HG03095 (cell line): ENCODE data around the gene HPN.

Source experiments
- ATAC-seq: cut with Tn5 transposase; IDR thresholded peaks from one replicate; pipeline ENCODE4 v1.9.1; 2021; ENCODE audit warnings: moderate library complexity; ENCODE audit not compliant: unreplicated experiment

HPN gene

GRCh38 chr19:35080613-35081170, 39.2 kb downstream of the HPN start:
- ATAC-seq: no peak

GRCh38 chr19:35081201-35081600, 39.7 kb downstream of the HPN start:
- no peak for ATAC-seq

- ATAC-seq: no peak
These were observed 42.4 kb downstream of the HPN start for GRCh38 chr19:35083691-35084508.

- ATAC-seq: no peak
These were observed 42.9 kb downstream of the HPN start for GRCh38 chr19:35084509-35084762.

GRCh38 chr19:35085947-35086346, 44.4 kb downstream of the HPN start:
- ATAC-seq: no peak

- ATAC-seq: no peak
These were observed 44.9 kb downstream of the HPN start for GRCh38 chr19:35086455-35086854.

GRCh38 chr19:35087393-35087792, 45.9 kb downstream of the HPN start:
- no peak for ATAC-seq

- no peak for ATAC-seq
These were observed 46.8 kb downstream of the HPN start for GRCh38 chr19:35088131-35088913.

- no peak for ATAC-seq
These were observed 48.0 kb downstream of the HPN start for GRCh38 chr19:35089554-35089953.

- no peak for ATAC-seq
These were observed 48.6 kb downstream of the HPN start for GRCh38 chr19:35090160-35090505.

GRCh38 chr19:35090506-35091214, 49.1 kb downstream of the HPN start:
- no peak for ATAC-seq

GRCh38 chr19:35093430-35093829, 51.9 kb downstream of the HPN start:
- no peak for ATAC-seq

- ATAC-seq: no peak
These were observed 52.6 kb downstream of the HPN start for GRCh38 chr19:35093941-35094647.

- ATAC-seq: no peak
These were observed 53.1 kb downstream of the HPN start for GRCh38 chr19:35094656-35095055.

- no peak for ATAC-seq
These were observed 54.3 kb downstream of the HPN start for GRCh38 chr19:35095667-35096368.

- no peak for ATAC-seq
These were observed 57.0 kb downstream of the HPN start for GRCh38 chr19:35098413-35099049.

GRCh38 chr19:35099155-35099896, 57.8 kb downstream of the HPN start:
- ATAC-seq: no peak

GRCh38 chr19:35099897-35100275, 58.4 kb downstream of the HPN start:
- ATAC-seq: no peak
